ENCODE data around the gene PRR12. TPM values are rescaled to one million over a fixed set of nuclear protein-coding genes. Genes with fewer than 3 reads are reported as not detected.

Gene PRR12
- total and polyA plus RNA-seq, 10 donors: 3.7 to 44.3 (median 23.1) TPM

GRCh38 chr19:49641688-49642491, 50.9 kb downstream of the PRR12 start, which contains the start of gene SCAF1:
TSS of gene SCAF1 (plus strand) at chr19:49642209. CDS start at chr19:49645027, 2,818 bp downstream.
- H3K27ac ChIP-seq: peak within 1 kb of the TSS; percentile 89 to 98 (median 95)
- intact Hi-C loops (cut with DNase I; ENCODE audit: low total_unique reads): no loop called here
- no peaks in the 10 kb centered on the region for H3K27me3 ChIP-seq (replicated peaks in 1 of 7)
- H3K9me3 ChIP-seq: no peaks in the 10 kb centered on the region
- 0 to 1% (median 1%) methylated on average over 44 to 87 of the region's 87 CpGs for WGBS, 5 donors
- H3K4me3 ChIP-seq: peak within 1 kb of the TSS; percentile 62 to 98 (median 86)
- TF ChIP-seq CTCF (IDR thresholded peaks at IDR 0.05 in 8 of 11, conservative IDR thresholded peaks at IDR 0.05 in 3 of 11) (peak in 1 of 11 experiments; percentile 32), POLR2AphosphoS5 (IDR thresholded peaks at IDR 0.05) (peak; percentile 97), POLR2A (IDR thresholded peaks at IDR 0.05) (peak in 2 of 3 donors; percentile 73 to 78)
- DNase-seq: peak; percentile 99
- peaks cover 0 to 25% (median 16%) of the 10 kb centered on the region in 6 donors for H3K36me3 ChIP-seq
- H3K4me1 ChIP-seq: peaks cover 15 to 79% (median 66%) of the 10 kb centered on the region in 6 donors

DNA sequence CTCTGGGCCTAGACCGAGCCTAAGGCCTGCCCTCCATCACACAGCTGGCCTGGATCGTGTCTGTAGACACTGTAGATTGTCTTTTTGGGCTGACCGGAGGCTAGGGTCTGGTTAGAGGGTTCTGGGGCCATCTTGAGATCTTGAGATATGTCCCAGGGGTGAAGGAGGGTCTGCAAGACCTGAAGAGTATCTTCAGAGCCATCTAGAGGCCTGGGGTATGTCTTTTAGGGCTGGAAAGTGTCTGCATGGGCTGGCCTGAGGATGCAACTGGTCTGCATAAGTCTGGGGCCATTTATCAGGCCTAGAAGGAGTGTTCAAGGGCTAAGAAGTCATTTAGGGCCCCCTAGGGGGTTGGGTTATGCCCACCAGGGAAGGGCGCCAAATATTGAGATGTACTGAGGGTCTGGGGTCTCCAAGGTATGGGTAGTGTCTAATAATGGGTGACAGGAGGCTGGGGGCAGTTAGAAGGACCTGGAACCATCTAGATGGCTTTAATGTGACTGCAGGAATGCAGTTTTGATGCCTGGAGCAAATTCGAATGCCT, 51.6 kb downstream of the PRR12 start:
- intact Hi-C loops (cut with DNase I; ENCODE audit: low total_unique reads): no loop called here
- peaks cover 15 to 81% (median 63%) of the 10 kb centered on the region in 6 donors for H3K4me1 ChIP-seq
- 11 to 19% (median 12%) methylated on average over 4 to 5 of the region's 5 CpGs for WGBS, 5 donors
- peaks cover 0 to 32% (median 22%) of the 10 kb centered on the region in 6 donors for H3K36me3 ChIP-seq
- peak overlapping the region; percentile 62 to 98 (median 86) for H3K4me3 ChIP-seq
- TF ChIP-seq CTCF (IDR thresholded peaks at IDR 0.05 in 8 of 11, conservative IDR thresholded peaks at IDR 0.05 in 3 of 11) (no peak), POLR2A (IDR thresholded peaks at IDR 0.05) (no peak), POLR2AphosphoS5 (IDR thresholded peaks at IDR 0.05) (no peak)
- H3K9me3 ChIP-seq: no peaks in the 10 kb centered on the region
- DNase-seq: no peak
- no peaks in the 10 kb centered on the region for H3K27me3 ChIP-seq (replicated peaks in 1 of 7)
- H3K27ac ChIP-seq: peak overlapping the region; percentile 89 to 98 (median 95)

- peak overlapping the region in 1 of 8 donors; percentile 95 for H3K27ac ChIP-seq
- peak overlapping the region in 2 of 8 donors; percentile 90 to 98 for H3K4me3 ChIP-seq
- no peaks in the 10 kb centered on the region for H3K27me3 ChIP-seq (replicated peaks in 1 of 7)
- TF ChIP-seq CTCF (IDR thresholded peaks at IDR 0.05 in 8 of 11, conservative IDR thresholded peaks at IDR 0.05 in 3 of 11) (no peak), POLR2A (IDR thresholded peaks at IDR 0.05) (no peak), POLR2AphosphoS5 (IDR thresholded peaks at IDR 0.05) (no peak)
- intact Hi-C loops (cut with DNase I; ENCODE audit: low total_unique reads): no loop called here
- H3K9me3 ChIP-seq: no peaks in the 10 kb centered on the region
- WGBS, 5 donors: 63 to 82% (median 71%) methylated on average over 2 of the region's 2 CpGs
- no peak for DNase-seq
- H3K36me3 ChIP-seq: peaks cover 0 to 41% (median 27%) of the 10 kb centered on the region in 6 donors
- H3K4me1 ChIP-seq: peaks cover 15 to 74% (median 54%) of the 10 kb centered on the region in 6 donors
These were observed 52.5 kb downstream of the PRR12 start for GRCh38 chr19:49643466-49643865.

DNA sequence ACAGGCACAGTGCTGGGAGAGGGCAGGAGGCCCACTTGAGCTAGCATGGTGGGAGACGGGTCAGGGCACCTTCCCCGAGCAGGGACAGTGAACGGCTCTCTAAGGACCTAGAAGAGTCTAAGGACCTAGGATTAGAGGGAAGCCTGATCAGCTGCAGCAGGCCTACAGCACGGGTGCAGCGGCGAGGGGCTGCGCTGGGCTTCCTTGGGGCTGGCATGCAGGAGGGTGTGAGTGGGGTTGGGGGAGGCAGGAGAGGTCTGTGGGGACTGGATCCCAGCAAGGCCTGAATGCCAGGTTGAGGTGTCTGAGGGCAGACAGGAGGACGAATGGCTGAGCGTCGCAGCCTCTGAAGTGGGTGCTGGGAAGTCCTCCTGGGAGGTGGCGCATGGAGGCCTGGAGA, 54.6 kb downstream of the PRR12 start:
- DNase-seq: no peak
- Histone ChIP-seq H3K36me3 (peaks cover 0 to 62% (median 41%) of the 10 kb centered on the region in 6 donors), H3K9me3 (no peaks in the 10 kb centered on the region)

More for the DNA sequence above, 54.6 kb downstream of the PRR12 start:
- peaks cover 11 to 68% (median 46%) of the 10 kb centered on the region in 6 donors for H3K4me1 ChIP-seq
- H3K27me3 ChIP-seq (replicated peaks in 1 of 7): no peaks in the 10 kb centered on the region
- peak overlapping the region in 1 of 8 donors; percentile 4 for H3K27ac ChIP-seq
- H3K4me3 ChIP-seq: no peak overlapping the region
- TF ChIP-seq CTCF (IDR thresholded peaks at IDR 0.05 in 8 of 11, conservative IDR thresholded peaks at IDR 0.05 in 3 of 11): no peak
- TF ChIP-seq POLR2AphosphoS5 (IDR thresholded peaks at IDR 0.05): peak in 1 of 3 donors; percentile 9
- WGBS, 5 donors: 90 to 97% (median 92%) methylated on average over 7 to 11 of the region's 11 CpGs
- intact Hi-C loops (cut with DNase I; ENCODE audit: low total_unique reads): no loop called here
